Mesothelial cell of epicardium (in vitro differentiated cells): ENCODE data around the gene DST. TPM values are rescaled to one million over a fixed set of nuclear protein-coding genes. Genes with fewer than 3 reads are reported as not detected.

Source experiments
- DNase-seq, 2 experiments: peaks; one replicate each; pipeline ENCODE4 v3.0.0; 2021; ENCODE audit warnings: low spot score in 2 of 2; ENCODE audit not compliant: unreplicated experiment in 2 of 2
- H3K27ac Mint-ChIP-seq: 2 replicates; pipeline ENCODE4 v1.8.0; 2021; ENCODE audit warnings: mixed read lengths
- H3K27me3 Mint-ChIP-seq: 2 replicates; pipeline ENCODE4 v1.8.0; 2021; ENCODE audit warnings: low read depth, mixed read lengths
- H3K36me3 Mint-ChIP-seq: 2 replicates; pipeline ENCODE4 v1.8.0; 2021; ENCODE audit warnings: mixed read lengths
- H3K4me1 Mint-ChIP-seq: 2 replicates; pipeline ENCODE4 v1.8.0; 2021; ENCODE audit warnings: mixed read lengths
- H3K4me3 Mint-ChIP-seq: 2 replicates; pipeline ENCODE4 v1.8.0; 2021; ENCODE audit warnings: mild to moderate bottlenecking, moderate library complexity, mixed read lengths
- H3K9me3 Mint-ChIP-seq: 2 replicates; pipeline ENCODE4 v1.8.0; 2021; ENCODE audit warnings: mixed read lengths
- total RNA-seq: library from RNA; stranded (reverse); gene quantifications from 3 replicates; pipeline ENCODE4 v1.2.1, GENCODE V29; 2021
- TF ChIP-seq, protein P1 (sequence below): fragments of 200-600 bp; sonication (generic); IDR thresholded peaks from one replicate; pipeline ENCODE4 v1.5.0; 2021; ENCODE audit warnings: antibody characterized with exemption; ENCODE audit not compliant: unreplicated experiment

DST gene
- total RNA-seq, 1 donor from 2014 or later, result 306 TPM

DNA sequence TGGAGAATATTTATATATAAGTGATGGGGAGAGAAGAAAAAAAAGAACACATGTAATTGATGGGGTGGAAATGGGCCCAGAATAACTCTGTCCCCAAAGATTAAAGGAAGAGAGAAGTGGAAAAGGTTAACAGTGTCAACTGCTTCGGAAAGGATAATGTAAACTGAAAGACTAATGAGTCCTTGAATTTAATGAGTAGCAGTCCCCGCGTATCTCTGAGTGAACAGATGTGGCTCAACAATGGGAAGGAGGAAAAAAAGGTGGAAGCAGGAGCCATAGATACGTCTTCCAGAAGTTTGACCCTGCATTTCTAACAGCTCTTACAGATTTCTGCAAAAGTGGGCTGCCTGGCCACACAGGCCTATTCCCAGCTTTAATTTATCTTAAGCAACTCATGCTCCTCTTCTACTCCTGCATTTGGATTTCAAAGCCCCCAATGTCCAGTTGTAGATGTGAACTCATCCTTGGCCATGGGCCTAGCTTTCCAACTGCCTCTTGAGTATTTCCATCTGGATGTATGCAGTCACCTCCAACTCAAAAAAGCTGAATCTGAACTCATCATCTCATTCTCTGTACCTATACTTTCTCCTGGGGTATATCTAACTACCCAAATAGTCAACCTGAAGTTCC, 61.3 kb downstream of the DST start:
- no peak overlapping the region for H3K27ac Mint-ChIP-seq
- no peaks in the 10 kb centered on the region for H3K4me1 Mint-ChIP-seq
- TF ChIP-seq, protein P1, sequence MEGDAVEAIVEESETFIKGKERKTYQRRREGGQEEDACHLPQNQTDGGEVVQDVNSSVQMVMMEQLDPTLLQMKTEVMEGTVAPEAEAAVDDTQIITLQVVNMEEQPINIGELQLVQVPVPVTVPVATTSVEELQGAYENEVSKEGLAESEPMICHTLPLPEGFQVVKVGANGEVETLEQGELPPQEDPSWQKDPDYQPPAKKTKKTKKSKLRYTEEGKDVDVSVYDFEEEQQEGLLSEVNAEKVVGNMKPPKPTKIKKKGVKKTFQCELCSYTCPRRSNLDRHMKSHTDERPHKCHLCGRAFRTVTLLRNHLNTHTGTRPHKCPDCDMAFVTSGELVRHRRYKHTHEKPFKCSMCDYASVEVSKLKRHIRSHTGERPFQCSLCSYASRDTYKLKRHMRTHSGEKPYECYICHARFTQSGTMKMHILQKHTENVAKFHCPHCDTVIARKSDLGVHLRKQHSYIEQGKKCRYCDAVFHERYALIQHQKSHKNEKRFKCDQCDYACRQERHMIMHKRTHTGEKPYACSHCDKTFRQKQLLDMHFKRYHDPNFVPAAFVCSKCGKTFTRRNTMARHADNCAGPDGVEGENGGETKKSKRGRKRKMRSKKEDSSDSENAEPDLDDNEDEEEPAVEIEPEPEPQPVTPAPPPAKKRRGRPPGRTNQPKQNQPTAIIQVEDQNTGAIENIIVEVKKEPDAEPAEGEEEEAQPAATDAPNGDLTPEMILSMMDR, result no peak
- H3K9me3 Mint-ChIP-seq, result peaks cover 6% of the 10 kb centered on the region
- peaks cover 7% of the 10 kb centered on the region for H3K36me3 Mint-ChIP-seq
- H3K4me3 Mint-ChIP-seq, result no peak overlapping the region
- no peak for DNase-seq
- H3K27me3 Mint-ChIP-seq, result no peaks in the 10 kb centered on the region

DNA sequence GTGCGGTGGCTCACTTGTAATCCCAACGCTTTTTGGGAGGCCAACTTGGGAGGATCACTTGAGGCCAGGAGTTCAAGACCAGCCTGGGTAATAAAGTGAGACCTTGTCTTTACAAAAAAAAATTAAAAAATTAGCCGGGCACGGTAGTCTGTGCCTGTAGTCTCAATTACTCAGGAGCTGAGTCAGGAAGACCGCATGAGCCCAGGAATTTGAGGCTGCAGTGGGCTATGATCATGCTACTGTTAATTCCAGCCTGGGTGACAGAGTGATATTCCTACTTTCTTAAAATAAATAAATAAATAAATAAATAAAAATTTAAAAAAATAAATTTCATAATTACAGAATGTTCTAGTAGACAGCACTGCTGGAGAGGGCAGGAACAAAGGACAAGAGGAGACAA, 62.4 kb downstream of the DST start:
- Mint-ChIP-seq H3K4me3 (no peak overlapping the region), H3K27me3 (no peaks in the 10 kb centered on the region), H3K4me1 (no peaks in the 10 kb centered on the region), H3K36me3 (peaks cover 10% of the 10 kb centered on the region), H3K9me3 (peaks cover 6% of the 10 kb centered on the region), H3K27ac (no peak overlapping the region)
- DNase-seq, result no peak
- TF ChIP-seq, protein P1, result no peak

DNA sequence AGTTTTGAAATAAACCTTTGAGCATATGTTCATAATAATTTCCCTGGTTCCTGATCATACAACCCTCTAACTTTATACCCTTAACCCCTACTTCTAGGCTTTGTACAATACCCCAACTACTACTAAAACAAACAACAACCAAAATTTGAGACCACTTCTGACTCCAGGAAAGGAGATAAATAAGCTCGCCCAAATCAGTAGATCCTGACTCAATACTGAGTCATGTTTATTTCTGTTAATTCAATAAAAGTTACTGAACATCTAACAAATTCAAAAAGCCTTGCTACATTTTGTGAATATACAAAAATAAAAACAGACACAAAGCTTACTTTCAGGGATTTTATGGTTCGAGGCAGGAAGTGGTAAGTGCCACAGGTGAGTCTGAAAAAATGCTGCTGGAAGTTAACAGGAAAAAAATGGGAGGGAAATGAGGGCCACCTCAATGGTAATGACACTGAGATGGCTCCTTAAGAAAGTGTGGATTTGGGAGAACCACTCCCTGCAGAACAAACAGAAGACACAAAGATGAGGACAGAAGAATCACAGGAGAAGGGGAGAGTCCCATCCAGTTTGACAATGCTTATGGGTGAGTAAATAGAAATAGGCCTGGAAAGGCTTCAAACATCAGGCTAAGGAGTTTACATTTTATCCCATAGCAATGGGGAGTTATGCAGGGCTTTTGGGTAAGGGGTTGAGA, 63.4 kb downstream of the DST start:
- Mint-ChIP-seq H3K9me3 (peaks cover 6% of the 10 kb centered on the region), H3K4me3 (no peak overlapping the region), H3K27ac (no peak overlapping the region), H3K36me3 (peaks cover 10% of the 10 kb centered on the region), H3K27me3 (no peaks in the 10 kb centered on the region), H3K4me1 (peaks cover under 1% of the 10 kb centered on the region)
- TF ChIP-seq, protein P1, result no peak
- DNase-seq, result no peak

DNA sequence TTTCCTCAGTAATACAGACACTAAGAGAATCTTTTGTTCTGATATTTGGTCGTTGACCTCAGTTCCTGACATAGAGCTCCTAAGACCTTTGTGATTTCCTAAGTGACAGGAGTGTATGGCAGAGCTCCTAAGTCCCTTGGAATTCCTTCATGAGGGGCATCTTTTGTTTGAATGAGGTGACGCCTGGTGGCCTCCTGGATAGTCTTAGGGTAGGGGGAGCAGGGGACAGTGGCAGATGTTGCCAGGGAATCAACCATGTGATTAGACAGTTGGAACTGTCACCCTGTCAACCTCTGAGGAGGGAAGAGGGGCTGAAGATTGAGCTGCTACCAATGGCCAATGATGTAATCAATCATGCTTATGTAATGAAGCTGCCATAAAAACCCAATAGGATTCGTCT, 67.0 kb downstream of the DST start:
- TF ChIP-seq, protein P1, result no peak
- Mint-ChIP-seq H3K9me3 (no peaks in the 10 kb centered on the region), H3K27me3 (no peaks in the 10 kb centered on the region), H3K36me3 (peaks cover 11% of the 10 kb centered on the region), H3K27ac (no peak overlapping the region), H3K4me1 (peaks cover 16% of the 10 kb centered on the region), H3K4me3 (no peak overlapping the region)
- DNase-seq, result no peak

DNA sequence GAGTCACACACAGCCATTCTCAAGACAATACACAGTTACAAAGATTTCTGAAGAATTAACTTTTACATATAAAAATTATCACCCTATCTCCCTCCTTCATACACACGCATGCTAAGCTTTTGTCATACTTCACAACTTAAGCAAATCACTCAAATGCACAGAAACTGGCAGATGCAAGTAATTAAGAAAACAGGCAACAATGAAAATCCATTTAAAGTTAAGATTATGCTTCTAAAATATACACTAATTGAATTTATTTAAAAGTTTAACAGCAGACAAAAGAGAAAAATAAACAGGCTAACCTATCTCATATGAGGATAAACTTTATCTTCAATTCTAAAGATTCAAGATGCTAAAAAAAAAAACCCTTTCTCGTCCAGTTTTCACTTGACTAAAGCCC, 68.4 kb downstream of the DST start:
- H3K36me3 Mint-ChIP-seq, result peaks cover 14% of the 10 kb centered on the region
- no peaks in the 10 kb centered on the region for H3K27me3 Mint-ChIP-seq
- H3K4me3 Mint-ChIP-seq, result no peak overlapping the region
- no peak overlapping the region for H3K27ac Mint-ChIP-seq
- peaks cover 19% of the 10 kb centered on the region for H3K4me1 Mint-ChIP-seq
- no peaks in the 10 kb centered on the region for H3K9me3 Mint-ChIP-seq
- no peak for DNase-seq
- TF ChIP-seq, protein P1, result no peak
